HEK293 (cell line): ENCODE data around the gene TXN.

Experiments
- CTCF ChIA-PET: fragments of 350-600 bp; formaldehyde crosslinking; extraction: SDS; loops from one replicate; lab custom pipeline; 2021; ENCODE audit warnings: antibody characterized with exemption; lab: Yijun Ruan, JAX
- POLR2A ChIA-PET: fragments of 300-600 bp; formaldehyde crosslinking; extraction: SDS; loops from one replicate; lab custom pipeline; 2020; ENCODE audit warnings: antibody characterized with exemption, inconsistent platforms; lab: Yijun Ruan, JAX
- H3K27ac ChIP-seq: fragments of 200-500 bp; sonication (Bioruptor generic); 2 replicates; pipeline ENCODE4 v1.5.1; 2014; ENCODE audit warnings: low read depth, low read length, control low read depth, inconsistent platforms; ENCODE audit errors: extremely low read depth
- H3K36me3 ChIP-seq, 2 experiments: fragments of 200-500 bp in 1 of 2; sonication (Bioruptor generic) in 1 of 2; 1 replicate in 1 of 2; 2 replicates in 1 of 2; pipeline ENCODE4 v1.5.1; 2014 to 2017; ENCODE audit warnings: inconsistent platforms in 2 of 2, low read length in 2 of 2; ENCODE audit not compliant: control insufficient read depth in 2 of 2, insufficient read depth in 1 of 2
- H3K4me1 ChIP-seq: fragments of 200-500 bp; sonication (Bioruptor generic); 2 replicates; pipeline ENCODE4 v1.5.1; 2014; ENCODE audit warnings: mild to moderate bottlenecking, low read length, inconsistent platforms; ENCODE audit not compliant: control insufficient read depth, insufficient read depth
- H3K4me3 ChIP-seq: 2 replicates; pipeline ENCODE4 v1.5.1; 2011; ENCODE audit warnings: low read depth, mild to moderate bottlenecking, control low read depth, low read length, moderate library complexity
- H3K9me3 ChIP-seq: fragments of 200-500 bp; sonication (Bioruptor generic); 2 replicates; pipeline ENCODE4 v1.5.1; 2014; ENCODE audit warnings: low read depth, low read length, inconsistent platforms; ENCODE audit not compliant: control insufficient read depth, insufficient read depth
- WT1 ChIP-seq: fragments of 450-650 bp; formaldehyde crosslinking; IDR thresholded peaks from 2 replicates; pipeline ENCODE4 v1.5.1; 2016; ENCODE audit warnings: missing biosample characterization, missing genetic modification characterization
- ZBTB11 ChIP-seq: fragments of 450-650 bp; formaldehyde crosslinking; conservative IDR thresholded peaks from 2 replicates; pipeline ENCODE4 v1.5.1; 2016; ENCODE audit warnings: low read depth, missing biosample characterization, missing genetic modification characterization
- ZBTB20 ChIP-seq: fragments of 450-650 bp; formaldehyde crosslinking; IDR thresholded peaks from 2 replicates; pipeline ENCODE4 v1.5.1; 2016; ENCODE audit warnings: missing biosample characterization, missing genetic modification characterization
- ZNF10 ChIP-seq: fragments of 450-650 bp; formaldehyde crosslinking; IDR thresholded peaks from 2 replicates; pipeline ENCODE4 v1.5.1; 2017; ENCODE audit warnings: missing biosample characterization, missing genetic modification characterization
- ZNF24 ChIP-seq: fragments of 450-650 bp; formaldehyde crosslinking; IDR thresholded peaks from 2 replicates; pipeline ENCODE4 v1.5.1; 2016; ENCODE audit warnings: missing biosample characterization, missing genetic modification characterization
- ZNF280C ChIP-seq: fragments of 450-650 bp; formaldehyde crosslinking; IDR thresholded peaks from 2 replicates; pipeline ENCODE4 v1.5.1; 2016; ENCODE audit warnings: missing biosample characterization, missing genetic modification characterization
- ZNF280D ChIP-seq: fragments of 450-650 bp; formaldehyde crosslinking; IDR thresholded peaks from 2 replicates; pipeline ENCODE4 v1.5.1; 2016; ENCODE audit warnings: missing biosample characterization, missing genetic modification characterization
- ZNF302 ChIP-seq: fragments of 450-650 bp; formaldehyde crosslinking; IDR thresholded peaks from 2 replicates; pipeline ENCODE4 v1.5.1; 2016; ENCODE audit warnings: missing biosample characterization, missing genetic modification characterization, low read depth
- ZNF341 ChIP-seq: fragments of 450-650 bp; formaldehyde crosslinking; IDR thresholded peaks from 2 replicates; pipeline ENCODE4; 2016; ENCODE audit warnings: low read depth, missing biosample characterization, missing genetic modification characterization
- ZNF488 ChIP-seq: fragments of 450-650 bp; formaldehyde crosslinking; IDR thresholded peaks from 2 replicates; pipeline ENCODE4 v1.5.1; 2016; ENCODE audit warnings: missing biosample characterization, missing genetic modification characterization
- ZNF510 ChIP-seq: fragments of 450-650 bp; formaldehyde crosslinking; IDR thresholded peaks from 2 replicates; pipeline ENCODE4 v1.5.1; 2018; ENCODE audit warnings: mild to moderate bottlenecking, missing genetic modification characterization, missing biosample characterization; ENCODE audit not compliant: insufficient replicate concordance
- ZNF558 ChIP-seq: fragments of 450-650 bp; formaldehyde crosslinking; IDR thresholded peaks from 2 replicates; pipeline ENCODE4 v1.5.1; 2016; ENCODE audit warnings: missing biosample characterization, missing genetic modification characterization
- ZNF560 ChIP-seq: fragments of 450-650 bp; formaldehyde crosslinking; IDR thresholded peaks from 2 replicates; pipeline ENCODE4 v1.5.1; 2017; ENCODE audit warnings: missing biosample characterization, missing genetic modification characterization, borderline replicate concordance
- ZNF624 ChIP-seq: fragments of 450-650 bp; formaldehyde crosslinking; IDR thresholded peaks from 2 replicates; pipeline ENCODE4 v1.5.1; 2017; ENCODE audit warnings: missing biosample characterization, missing genetic modification characterization
- ZNF626 ChIP-seq: fragments of 450-650 bp; sonication (Bioruptor Pico); formaldehyde crosslinking; IDR thresholded peaks from 2 replicates; pipeline ENCODE4 v1.5.1; 2018; ENCODE audit warnings: missing biosample characterization, missing genetic modification characterization, inconsistent platforms
- ZNF629 ChIP-seq: fragments of 450-650 bp; formaldehyde crosslinking; IDR thresholded peaks from 2 replicates; pipeline ENCODE4 v1.5.1; 2017; ENCODE audit warnings: missing biosample characterization, missing genetic modification characterization
- ZNF776 ChIP-seq: fragments of 450-650 bp; formaldehyde crosslinking; IDR thresholded peaks from 2 replicates; pipeline ENCODE4 v1.5.0; 2017; ENCODE audit warnings: missing biosample characterization, missing genetic modification characterization, borderline replicate concordance
- ZNF785 ChIP-seq: fragments of 450-650 bp; formaldehyde crosslinking; IDR thresholded peaks from 2 replicates; pipeline ENCODE4 v1.5.1; 2016; ENCODE audit warnings: missing biosample characterization, missing genetic modification characterization
- ZNF830 ChIP-seq: fragments of 450-650 bp; IDR thresholded peaks from 2 replicates; pipeline ENCODE4 v1.5.0; 2018; ENCODE audit warnings: missing biosample characterization, missing genetic modification characterization, low read depth, mild to moderate bottlenecking, moderate library complexity
- ZSCAN16 ChIP-seq: fragments of 450-650 bp; formaldehyde crosslinking; IDR thresholded peaks from 2 replicates; pipeline ENCODE4 v1.5.1; 2016; ENCODE audit warnings: missing biosample characterization, missing genetic modification characterization
- ZXDB ChIP-seq: fragments of 450-650 bp; formaldehyde crosslinking; IDR thresholded peaks from 2 replicates; pipeline ENCODE4 v1.5.1; 2016; ENCODE audit warnings: missing biosample characterization, missing genetic modification characterization

The TXN gene

GRCh38 chr9:110214090-110214489 is 42.2 kb downstream of the TXN start (continued):
- TF ChIP-seq ZNF624 (tag by site-specific recombination) (no peak), ZNF24 (tag by site-specific recombination) (no peak), ZNF776 (tag by site-specific recombination) (no peak), ZNF830 (tag by site-specific recombination) (no peak), ZNF785 (no peak), ZSCAN16 (tag by site-specific recombination) (no peak), ZNF560 (tag by site-specific recombination) (no peak), ZNF280D (no peak), WT1 (no peak), ZNF488 (tag by site-specific recombination) (no peak), ZNF629 (no peak)

GRCh38 chr9:110213413-110214044 is 42.8 kb downstream of the TXN start:
- ChIA-PET CTCF (interaction anchor here (8.1 kb wide), 1 partner anchor 28 kb away, joined by 112 read pairs; no protein-coding TSS in a partner anchor), POLR2A (interaction anchor here (1.0 kb wide), 1 partner anchor 43 kb away, joined by 8 read pairs; the partner anchor contains the start of gene TXN)
- H3K4me1 ChIP-seq, result no peaks in the 10 kb centered on the region

GRCh38 chr9:110208031-110208430 is 48.3 kb downstream of the TXN start, which contains the start of gene C9orf152:
Gene C9orf152 (minus strand): TSS chr9:110208159. CDS start chr9:110207579, 580 bp downstream.
- no peaks in the 10 kb centered on the region for H3K9me3 ChIP-seq
- no peak within 1 kb of the TSS for H3K27ac ChIP-seq
- ChIA-PET CTCF (interaction anchor here (0.6 kb wide), 1 partner anchor 795 kb away, joined by 3 read pairs; no protein-coding TSS in a partner anchor), POLR2A (no interaction called here)
- no peak within 1 kb of the TSS for H3K4me3 ChIP-seq
- H3K36me3 ChIP-seq, result no peaks in the 10 kb centered on the region
- no peaks in the 10 kb centered on the region for H3K4me1 ChIP-seq
- TF ChIP-seq ZNF10 (tag by site-specific recombination) (no peak), ZNF280C (tag by site-specific recombination) (no peak), ZNF302 (tag by site-specific recombination) (no peak), ZNF558 (no peak), ZNF626 (tag by site-specific recombination) (no peak), ZBTB11 (tag by site-specific recombination) (no peak), ZNF629 (no peak), ZNF341 (tag by site-specific recombination) (no peak)

More at GRCh38 chr9:110213413-110214044, 42.8 kb downstream of the TXN start:
- no peak overlapping the region for H3K4me3 ChIP-seq
- no peaks in the 10 kb centered on the region for H3K36me3 ChIP-seq
- TF ChIP-seq ZBTB20 (no peak), ZXDB (no peak), ZNF510 (no peak)
- no peak overlapping the region for H3K27ac ChIP-seq
- H3K9me3 ChIP-seq, result no peaks in the 10 kb centered on the region
